NCI-H1436 treated with DMSO at 0.1 percent for 48 hours (cell line): ENCODE data around the gene AKAP12.
"Not testable (repeated sequence)": the region's sequence is repeated elsewhere in the genome, so short reads cannot be mapped to it uniquely, and the experiment has no call there.

ENCODE experiments used
- DNase-seq: peaks from one replicate; lab custom pipeline; 2025; lab: John Stamatoyannopoulos, UW

AKAP12 gene

DNA sequence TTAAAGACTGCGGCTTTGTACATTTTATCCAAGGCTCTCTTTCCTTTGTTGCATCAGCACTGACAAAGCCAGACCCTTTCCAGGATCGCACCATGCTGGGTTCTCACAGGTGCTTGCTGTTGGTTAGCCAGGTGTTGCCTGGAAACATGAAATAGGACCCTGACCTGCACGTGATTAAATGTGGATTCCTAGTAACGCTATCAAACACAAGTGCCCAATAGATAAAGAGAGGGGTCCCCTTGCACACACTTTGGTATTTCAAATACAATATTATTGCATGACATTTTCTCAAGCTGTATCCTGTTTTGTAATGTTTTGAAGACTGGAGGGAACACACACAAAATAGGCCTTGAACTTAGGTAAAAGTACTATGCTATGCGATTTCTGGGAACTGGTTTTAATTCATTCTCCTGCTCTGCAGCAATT, 73.3 kb downstream of the AKAP12 start:
- DNase-seq: peak; percentile 37

GRCh38 chr6:151315661-151316060, 75.9 kb downstream of the AKAP12 start:
- DNase-seq: not testable (repeated sequence)

- no peak for DNase-seq
Observed at GRCh38 chr6:151317103-151317994, 77.6 kb downstream of the AKAP12 start.

DNA sequence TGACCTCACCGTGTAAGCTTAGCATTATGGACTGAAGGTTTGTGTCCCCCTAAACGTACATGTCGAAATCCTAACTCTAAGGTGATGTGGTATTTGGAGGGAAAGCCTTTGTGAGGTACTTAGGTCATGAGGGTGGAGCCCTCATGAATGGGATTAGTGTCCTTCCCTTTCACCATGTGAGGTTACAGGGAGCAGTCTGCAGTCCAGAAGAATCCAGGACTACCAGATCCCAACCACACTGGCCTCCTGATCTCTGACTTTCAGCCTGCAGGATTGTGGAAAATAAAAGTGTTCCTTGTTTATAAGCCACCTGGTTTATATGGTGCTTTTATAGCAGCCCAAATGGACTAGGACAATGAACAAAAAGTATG, 78.2 kb downstream of the AKAP12 start:
- DNase-seq: no peak

DNA sequence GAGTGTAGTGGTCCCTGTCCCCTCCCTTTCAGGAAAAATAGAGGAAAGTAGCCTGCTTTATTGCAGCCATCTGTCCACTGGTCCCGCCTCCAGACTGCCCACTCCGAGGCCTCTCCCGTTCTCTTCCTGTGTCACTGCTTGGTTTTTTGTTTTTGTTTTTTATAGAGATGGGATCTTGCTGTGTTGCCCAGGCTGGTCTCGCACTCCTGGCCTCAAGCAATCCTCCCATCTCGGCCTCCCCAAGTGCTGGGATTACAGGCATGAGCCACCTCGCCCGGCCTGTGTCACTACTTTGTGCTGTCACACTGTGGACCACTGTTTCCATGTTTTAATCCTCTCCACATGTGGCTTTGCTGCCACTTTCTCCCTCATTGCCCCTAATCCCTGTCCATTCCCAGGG, 80.4 kb downstream of the AKAP12 start:
- no peak for DNase-seq

DNA sequence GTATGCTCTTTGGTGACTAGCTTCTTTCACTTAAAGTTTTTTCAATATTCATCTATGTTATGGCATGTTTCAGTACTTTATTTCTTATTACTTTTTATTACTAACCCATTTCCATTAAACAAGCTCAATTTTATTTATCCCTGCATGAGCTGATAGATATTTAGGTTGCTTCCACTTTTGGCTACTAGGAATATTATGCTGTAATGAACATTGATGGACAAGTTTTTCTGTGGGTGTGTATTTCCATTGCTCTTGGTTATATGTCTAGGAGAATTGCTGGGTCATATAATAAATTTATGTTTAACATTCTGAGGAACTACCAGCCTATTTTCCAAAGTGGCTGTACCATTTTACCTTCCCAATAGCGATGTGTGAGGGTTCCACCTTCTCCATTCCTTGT, 81.7 kb downstream of the AKAP12 start:
- DNase-seq: no peak

GRCh38 chr6:151322570-151322969, 82.8 kb downstream of the AKAP12 start:
- DNase-seq: no peak

DNA sequence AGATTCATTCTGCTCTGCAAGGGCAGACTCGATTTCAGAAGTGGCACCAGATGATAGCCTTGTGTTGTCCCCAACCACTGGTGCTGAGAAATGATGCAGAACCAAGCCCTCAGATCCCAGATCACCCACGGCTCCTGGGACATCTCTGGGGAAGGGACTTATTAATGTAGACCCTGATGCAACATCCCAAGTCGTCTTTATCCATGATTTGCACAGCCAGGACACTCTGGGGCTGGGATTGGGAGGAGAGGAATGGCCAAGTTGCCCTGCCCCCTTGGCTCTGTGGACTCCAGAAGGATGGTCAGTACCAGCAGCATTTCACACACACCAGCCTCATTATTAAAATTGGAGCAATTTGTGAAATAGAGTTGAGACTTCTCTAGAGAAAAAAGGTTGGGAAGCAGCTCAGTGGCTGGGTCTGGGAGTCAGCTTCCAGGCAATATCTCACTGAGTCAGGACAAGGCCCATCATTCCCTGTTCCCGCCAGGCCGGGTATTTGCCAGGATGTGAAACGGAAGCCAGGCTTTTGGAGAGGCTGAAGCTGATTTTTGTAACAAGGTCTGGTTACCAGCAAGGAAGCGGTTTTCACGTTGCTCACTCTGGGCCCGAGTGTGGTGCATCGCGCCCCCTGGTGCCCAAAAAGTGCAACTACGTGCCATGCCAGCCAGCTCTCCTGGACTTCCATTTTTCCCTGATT, 84.2 kb downstream of the AKAP12 start:
- peak; percentile 19 for DNase-seq

- DNase-seq: no peak
Observed at GRCh38 chr6:151324488-151324825, 84.7 kb downstream of the AKAP12 start.

GRCh38 chr6:151325075-151326050, 85.6 kb downstream of the AKAP12 start:
- DNase-seq: no peak

DNA sequence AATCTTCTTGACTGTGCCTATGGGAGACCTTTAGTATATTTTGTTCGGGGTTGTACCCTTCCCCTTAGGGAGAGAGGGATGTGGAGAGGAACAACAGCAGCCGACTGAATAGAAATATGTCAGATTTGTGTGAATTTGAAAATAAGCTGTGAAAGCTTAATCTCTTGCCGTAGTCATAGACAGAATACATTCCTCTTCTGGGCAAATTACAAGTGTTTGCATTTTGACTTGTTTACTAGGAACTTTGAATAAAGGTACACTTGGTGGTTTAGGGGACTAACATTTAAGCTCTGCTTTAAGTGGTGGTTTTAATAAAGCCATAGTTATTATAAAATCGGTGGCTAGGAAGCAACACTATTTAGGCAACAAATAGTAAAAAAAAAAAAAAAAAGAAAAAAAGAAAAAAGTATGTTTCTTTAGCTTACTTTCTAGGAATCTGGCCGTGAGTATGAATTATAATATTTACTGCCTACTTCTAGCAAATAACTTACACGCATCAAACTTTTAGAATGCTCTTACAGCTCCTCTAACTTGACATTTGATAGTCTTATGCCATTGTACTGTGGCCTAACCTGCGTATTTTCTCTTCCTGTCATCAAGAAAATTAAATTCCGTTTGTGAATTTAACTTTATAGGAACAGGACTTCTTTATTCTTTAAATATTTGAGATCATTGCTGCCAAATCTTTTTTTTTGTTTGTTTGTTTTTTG, 86.5 kb downstream of the AKAP12 start:
- no peak for DNase-seq

GRCh38 chr6:151327101-151327500, 87.3 kb downstream of the AKAP12 start:
- no peak for DNase-seq

DNA sequence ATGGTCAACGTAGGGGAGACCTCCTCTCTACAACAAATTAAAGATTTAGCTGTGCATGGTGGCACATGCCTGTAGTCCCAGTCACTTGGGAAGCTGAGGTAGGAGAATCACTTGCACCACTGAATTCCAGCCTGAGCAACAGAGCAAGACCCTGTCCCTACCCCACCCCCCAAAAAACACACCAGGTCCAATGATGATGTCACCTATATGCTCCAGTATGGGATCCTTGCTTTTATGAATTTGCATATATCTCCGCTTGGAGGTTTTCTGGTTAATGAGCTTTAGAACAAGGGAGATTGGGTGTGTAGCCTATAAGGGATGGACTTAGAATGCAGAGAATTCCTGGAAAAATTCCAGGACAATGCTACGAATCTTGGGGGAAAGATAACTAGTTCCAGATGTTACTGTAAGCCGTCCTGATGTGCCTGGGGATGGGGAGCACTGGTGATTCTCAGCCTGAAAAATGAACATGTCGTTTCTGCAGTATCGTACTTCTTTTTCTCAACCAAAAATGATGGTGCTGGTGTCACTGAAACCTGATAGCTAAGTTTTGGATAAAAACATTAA, 90.4 kb downstream of the AKAP12 start:
- DNase-seq: no peak

- DNase-seq: no peak
Observed at GRCh38 chr6:151335930-151336329, 96.2 kb downstream of the AKAP12 start.

GRCh38 chr6:151338651-151339200, 99.0 kb downstream of the AKAP12 start:
- no peak for DNase-seq

- no peak for DNase-seq
Observed at GRCh38 chr6:151339369-151339768, 99.6 kb downstream of the AKAP12 start.

GRCh38 chr6:151340219-151340978, 100.6 kb downstream of the AKAP12 start:
- DNase-seq: no peak

DNA sequence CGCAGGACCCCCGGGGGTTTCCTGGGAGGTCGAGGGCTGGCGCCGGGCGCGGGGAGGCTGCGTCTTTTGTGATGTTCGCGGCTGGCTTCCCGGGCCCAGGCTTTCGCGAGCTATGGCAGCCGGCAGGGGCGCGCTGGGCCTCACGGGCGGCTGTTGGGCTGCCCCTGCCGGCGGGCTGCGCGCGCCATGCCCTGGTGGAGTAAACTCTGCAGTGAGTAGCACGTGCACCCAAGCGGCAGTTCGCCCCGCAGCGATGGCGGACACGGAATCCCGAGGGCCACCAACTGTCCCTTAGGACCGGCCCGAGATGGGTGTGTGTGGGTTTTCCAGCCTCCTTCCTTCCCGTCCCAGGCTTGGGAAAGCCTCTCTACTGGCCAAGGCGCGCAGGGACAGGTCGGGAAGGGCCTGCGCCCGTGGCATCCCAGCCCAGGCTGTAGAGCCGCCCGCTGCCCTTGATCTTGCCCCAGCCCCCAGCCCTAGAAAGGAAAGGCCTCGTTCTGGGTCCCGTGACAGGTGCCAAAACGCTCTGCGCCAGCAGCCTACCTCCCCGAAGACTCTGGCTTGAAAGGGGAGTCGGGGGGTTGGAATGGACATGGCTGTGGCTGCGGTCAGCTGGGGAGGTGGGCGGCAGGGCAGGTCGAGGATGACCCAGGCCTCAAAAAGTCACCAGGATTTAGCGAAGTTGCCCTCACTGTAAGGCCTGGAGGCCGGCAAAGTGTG, 101.9 kb downstream of the AKAP12 start:
- no peak for DNase-seq

DNA sequence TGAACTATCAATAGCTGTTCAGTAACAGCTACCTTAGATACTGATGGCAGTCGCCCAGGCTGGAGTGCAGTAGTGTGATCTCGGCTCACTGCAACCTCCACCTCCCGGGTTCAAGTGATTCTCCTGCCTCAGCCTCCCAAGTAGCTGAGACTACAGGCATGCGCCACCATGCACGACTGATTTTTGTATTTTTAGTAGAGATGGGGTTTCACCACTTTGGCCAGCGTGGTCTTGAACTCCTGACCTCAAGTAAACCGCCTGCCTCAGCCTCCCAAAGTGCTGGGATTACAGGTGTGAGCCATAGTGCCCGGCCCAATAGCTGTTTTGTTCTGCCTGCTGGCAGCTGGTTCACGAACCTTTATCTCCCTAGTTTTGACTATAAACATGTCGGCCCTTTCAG, 103.0 kb downstream of the AKAP12 start:
- not testable (repeated sequence) for DNase-seq
